ENCODE data around the gene GALK2. TPM values are rescaled to one million over a fixed set of nuclear protein-coding genes. Genes with fewer than 3 reads are reported as not detected.

Gene GALK2
- total RNA-seq, 6 experiments from 2014 or later = 17.5 to 24.7 (median 21.6) TPM

GRCh38 chr15:49293941-49294340, 123.9 kb downstream of the GALK2 start:
- peaks cover 47% of the 10 kb centered on the region for H3K36me3 Mint-ChIP-seq (ENCODE audit: low read depth)
- no peak overlapping the region for H3K4me3 Mint-ChIP-seq
- H3K9me3 Mint-ChIP-seq = no peaks in the 10 kb centered on the region
- H3K4me1 Mint-ChIP-seq (ENCODE audit: low read depth) = no peaks in the 10 kb centered on the region
- H3K27me3 Mint-ChIP-seq (ENCODE audit: insufficient read depth) = no peaks in the 10 kb centered on the region
- no peak overlapping the region for H3K27ac Mint-ChIP-seq
- TF ChIP-seq, protein P1, sequence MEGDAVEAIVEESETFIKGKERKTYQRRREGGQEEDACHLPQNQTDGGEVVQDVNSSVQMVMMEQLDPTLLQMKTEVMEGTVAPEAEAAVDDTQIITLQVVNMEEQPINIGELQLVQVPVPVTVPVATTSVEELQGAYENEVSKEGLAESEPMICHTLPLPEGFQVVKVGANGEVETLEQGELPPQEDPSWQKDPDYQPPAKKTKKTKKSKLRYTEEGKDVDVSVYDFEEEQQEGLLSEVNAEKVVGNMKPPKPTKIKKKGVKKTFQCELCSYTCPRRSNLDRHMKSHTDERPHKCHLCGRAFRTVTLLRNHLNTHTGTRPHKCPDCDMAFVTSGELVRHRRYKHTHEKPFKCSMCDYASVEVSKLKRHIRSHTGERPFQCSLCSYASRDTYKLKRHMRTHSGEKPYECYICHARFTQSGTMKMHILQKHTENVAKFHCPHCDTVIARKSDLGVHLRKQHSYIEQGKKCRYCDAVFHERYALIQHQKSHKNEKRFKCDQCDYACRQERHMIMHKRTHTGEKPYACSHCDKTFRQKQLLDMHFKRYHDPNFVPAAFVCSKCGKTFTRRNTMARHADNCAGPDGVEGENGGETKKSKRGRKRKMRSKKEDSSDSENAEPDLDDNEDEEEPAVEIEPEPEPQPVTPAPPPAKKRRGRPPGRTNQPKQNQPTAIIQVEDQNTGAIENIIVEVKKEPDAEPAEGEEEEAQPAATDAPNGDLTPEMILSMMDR (IDR thresholded peaks at IDR 0.05) = no peak
- DNase-seq = no peak

DNA sequence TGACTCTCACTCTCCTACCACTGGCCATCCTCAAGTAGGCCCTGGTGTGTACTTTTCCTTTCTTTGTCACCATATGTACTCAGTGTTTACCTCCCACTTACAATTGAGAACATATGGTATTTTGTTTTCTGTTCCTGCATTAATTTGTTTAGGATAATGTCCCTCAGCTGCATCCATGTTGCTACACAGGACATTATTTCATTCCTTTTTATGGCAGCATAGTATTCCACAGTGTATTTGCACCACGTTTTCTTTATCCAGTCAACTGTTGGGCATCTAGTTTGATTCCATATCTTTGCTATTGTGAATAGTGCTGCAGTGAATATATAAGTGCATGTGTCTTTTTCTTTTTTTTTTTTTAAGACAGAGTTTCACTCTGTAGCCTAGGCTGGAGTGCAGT, 126.2 kb downstream of the GALK2 start:
- Mint-ChIP-seq H3K4me3 (no peak overlapping the region), H3K4me1 (ENCODE audit: low read depth) (peaks cover 7% of the 10 kb centered on the region), H3K36me3 (ENCODE audit: low read depth) (peaks cover 61% of the 10 kb centered on the region), H3K9me3 (no peaks in the 10 kb centered on the region), H3K27me3 (ENCODE audit: insufficient read depth) (no peaks in the 10 kb centered on the region), H3K27ac (no peak overlapping the region)
- DNase-seq = no peak
- TF ChIP-seq, protein P1 (IDR thresholded peaks at IDR 0.05) = no peak

DNA sequence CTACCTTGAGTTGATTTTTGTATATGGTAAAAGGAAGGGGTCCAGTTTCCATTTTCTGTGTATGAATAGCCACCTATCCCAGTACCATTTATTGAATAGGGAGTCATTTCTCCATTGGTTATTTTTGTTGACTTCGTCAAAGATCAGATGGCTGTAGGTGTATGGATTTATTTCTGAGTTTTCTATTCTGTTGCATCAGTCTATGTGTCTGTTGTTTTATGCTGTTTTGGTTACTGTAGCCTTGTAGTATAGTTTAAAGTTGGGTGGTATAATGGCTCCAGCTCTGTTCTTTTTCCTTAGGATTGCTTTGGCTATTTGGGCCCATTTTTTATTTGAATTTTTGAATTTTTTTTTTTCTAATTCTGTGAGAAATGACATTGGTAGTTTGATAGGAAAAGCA, 127.5 kb downstream of the GALK2 start:
- no peaks in the 10 kb centered on the region for H3K27me3 Mint-ChIP-seq (ENCODE audit: insufficient read depth)
- H3K36me3 Mint-ChIP-seq (ENCODE audit: low read depth) = peaks cover 61% of the 10 kb centered on the region
- TF ChIP-seq, protein P1 (IDR thresholded peaks at IDR 0.05) = no peak
- no peak overlapping the region for H3K27ac Mint-ChIP-seq
- peaks cover 14% of the 10 kb centered on the region for H3K4me1 Mint-ChIP-seq (ENCODE audit: low read depth)
- no peak overlapping the region for H3K4me3 Mint-ChIP-seq
- H3K9me3 Mint-ChIP-seq = no peaks in the 10 kb centered on the region
- DNase-seq = no peak

- Mint-ChIP-seq H3K27ac (no peak overlapping the region), H3K36me3 (ENCODE audit: low read depth) (peaks cover 56% of the 10 kb centered on the region), H3K4me1 (ENCODE audit: low read depth) (peaks cover 14% of the 10 kb centered on the region), H3K27me3 (ENCODE audit: insufficient read depth) (no peaks in the 10 kb centered on the region), H3K4me3 (no peak overlapping the region), H3K9me3 (no peaks in the 10 kb centered on the region)
- no peak for DNase-seq
- TF ChIP-seq, protein P1 (IDR thresholded peaks at IDR 0.05) = no peak
Observed at GRCh38 chr15:49300856-49301255, 130.8 kb downstream of the GALK2 start.

GRCh38 chr15:49301562-49301961, 131.5 kb downstream of the GALK2 start:
- no peaks in the 10 kb centered on the region for H3K9me3 Mint-ChIP-seq
- TF ChIP-seq, protein P1 (IDR thresholded peaks at IDR 0.05) = no peak
- no peaks in the 10 kb centered on the region for H3K27me3 Mint-ChIP-seq (ENCODE audit: insufficient read depth)
- no peak overlapping the region for H3K4me3 Mint-ChIP-seq
- peaks cover 50% of the 10 kb centered on the region for H3K36me3 Mint-ChIP-seq (ENCODE audit: low read depth)
- no peak overlapping the region for H3K27ac Mint-ChIP-seq
- no peak for DNase-seq
- peaks cover 14% of the 10 kb centered on the region for H3K4me1 Mint-ChIP-seq (ENCODE audit: low read depth)

DNA sequence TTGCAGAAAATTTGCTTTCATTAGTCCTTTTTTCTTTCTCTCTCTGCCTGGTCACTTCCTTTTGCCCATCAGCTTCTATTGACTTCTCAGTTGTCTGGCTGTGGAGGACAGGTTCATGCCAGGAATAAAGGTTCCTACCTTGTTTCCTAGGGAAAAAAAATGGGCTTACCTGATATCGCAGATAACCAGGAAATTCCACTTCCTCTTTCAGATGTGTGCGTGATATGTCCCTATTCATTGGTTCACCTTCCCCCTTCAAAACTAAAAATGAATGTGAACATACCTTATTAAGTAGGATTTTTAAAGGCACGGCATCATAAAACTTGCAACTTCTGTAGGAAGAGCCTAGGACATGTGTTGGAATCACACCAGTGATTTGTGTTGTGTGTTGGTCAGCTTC, 133.0 kb downstream of the GALK2 start:
- Mint-ChIP-seq H3K27ac (no peak overlapping the region), H3K4me1 (ENCODE audit: low read depth) (peaks cover 14% of the 10 kb centered on the region), H3K27me3 (ENCODE audit: insufficient read depth) (no peaks in the 10 kb centered on the region), H3K36me3 (ENCODE audit: low read depth) (peaks cover 46% of the 10 kb centered on the region), H3K9me3 (no peaks in the 10 kb centered on the region), H3K4me3 (no peak overlapping the region)
- TF ChIP-seq, protein P1 (IDR thresholded peaks at IDR 0.05) = no peak
- no peak for DNase-seq
